B cell (primary cell): ENCODE results near the gene PYHIN1.

Experiments
- CTCF ChIP-seq: fragments of 200-600 bp; IDR thresholded peaks from one replicate; pipeline ENCODE4 v1.8.0; 2022; ENCODE audit warnings: antibody characterized with exemption, mild to moderate bottlenecking
- EZH2 ChIP-seq: IDR thresholded peaks from 2 replicates; pipeline ENCODE4 v1.6.1; 2012; ENCODE audit warnings: borderline replicate concordance, low read depth, mild to moderate bottlenecking, moderate library complexity, low read length; ENCODE audit not compliant: insufficient read depth, poor library complexity, severe bottlenecking

- no peak for TF ChIP-seq CTCF
- TF ChIP-seq EZH2 = no peak
These were observed 93.7 kb downstream of the PYHIN1 start for GRCh38 chr1:159025043-159025442.
